Gastroesophageal sphincter (tissue), 4 donors: Measurements from ENCODE around the gene CTIF. TPM values are rescaled to one million over a fixed set of nuclear protein-coding genes. Genes with fewer than 3 reads are reported as not detected.

Source experiments
- ATAC-seq: fragments of 150-250 bp; one replicate; pipeline ENCODE4 v1.9.1; 2016; ENCODE audit warnings: mild to moderate bottlenecking, moderate library complexity
- H3K27ac ChIP-seq, 4 donors: fragments of 200-600 bp; sonication (generic) in 3 of 4; 1 replicate in 3 of 4; 2 replicates in 1 of 4; pipeline ENCODE4 v1.5.1; 2016 to 2019
- H3K27me3 ChIP-seq: fragments of 200-600 bp; sonication (generic); one replicate; pipeline ENCODE4 v1.5.1; 2019
- H3K36me3 ChIP-seq, 2 donors: fragments of 200-600 bp; sonication (generic); one replicate each; pipeline ENCODE4 v1.5.1; 2019; ENCODE audit warnings: control low read depth in 1 of 2
- H3K4me1 ChIP-seq, 3 donors: fragments of 200-600 bp; sonication (generic); 1 replicate in 2 of 3; 2 replicates in 1 of 3; pipeline ENCODE4 v1.5.1; 2016 to 2019; ENCODE audit warnings: control low read depth in 2 of 3
- H3K4me3 ChIP-seq, 2 donors: fragments of 200-600 bp; sonication (generic); one replicate each; pipeline ENCODE4 v1.5.1; 2019; ENCODE audit warnings: mild to moderate bottlenecking in 1 of 2, moderate library complexity in 1 of 2
- H3K9me3 ChIP-seq, 3 donors: fragments of 200-600 bp; sonication (generic); one replicate each; pipeline ENCODE4 v1.5.1; 2017 to 2019; ENCODE audit warnings: control low read depth in 2 of 3
- EP300 ChIP-seq: sonication (generic); formaldehyde crosslinking; IDR thresholded peaks from one replicate; pipeline ENCODE4 v1.6.1; 2017; ENCODE audit warnings: antibody characterized with exemption, mild to moderate bottlenecking
- POLR2A ChIP-seq, 2 donors: fragments of 450-650 bp; IDR thresholded peaks; one replicate each; pipeline ENCODE4 v1.6.1; 2017; ENCODE audit warnings: antibody characterized with exemption in 2 of 2, mild to moderate bottlenecking in 2 of 2, moderate library complexity in 1 of 2
- POLR2AphosphoS5 ChIP-seq: sonication (generic); formaldehyde crosslinking; IDR thresholded peaks from one replicate; pipeline ENCODE4 v1.6.1; 2017; ENCODE audit warnings: antibody characterized with exemption
- WGBS, 2 donors: methylation state at CpG; one replicate each; pipeline ENCODE4 v1.1.5; 2018; ENCODE audit warnings: low coverage in 1 of 2; 5-methylcytosine and 5-hydroxymethylcytosine counted together
- total RNA-seq, 4 donors: library from RNA; depleted of rRNA; stranded (reverse); fragments of >200 nt; gene quantifications; one replicate each; pipeline ENCODE4 v1.1.0, GENCODE V29; 2016
- TF ChIP-seq, protein P1 (sequence below), 4 experiments: fragments of 200-600 bp in 2 of 4; fragments of 450-650 bp in 2 of 4; sonication (generic) in 1 of 4; IDR thresholded peaks; one replicate each; pipeline ENCODE4 v1.5.1; 2017 to 2019; ENCODE audit warnings: antibody characterized with exemption in 4 of 4, mild to moderate bottlenecking in 2 of 4, moderate library complexity in 2 of 4

The CTIF gene
- total RNA-seq, 4 donors from 2014 or later: 31.4 to 124 (median 78.1) TPM

DNA sequence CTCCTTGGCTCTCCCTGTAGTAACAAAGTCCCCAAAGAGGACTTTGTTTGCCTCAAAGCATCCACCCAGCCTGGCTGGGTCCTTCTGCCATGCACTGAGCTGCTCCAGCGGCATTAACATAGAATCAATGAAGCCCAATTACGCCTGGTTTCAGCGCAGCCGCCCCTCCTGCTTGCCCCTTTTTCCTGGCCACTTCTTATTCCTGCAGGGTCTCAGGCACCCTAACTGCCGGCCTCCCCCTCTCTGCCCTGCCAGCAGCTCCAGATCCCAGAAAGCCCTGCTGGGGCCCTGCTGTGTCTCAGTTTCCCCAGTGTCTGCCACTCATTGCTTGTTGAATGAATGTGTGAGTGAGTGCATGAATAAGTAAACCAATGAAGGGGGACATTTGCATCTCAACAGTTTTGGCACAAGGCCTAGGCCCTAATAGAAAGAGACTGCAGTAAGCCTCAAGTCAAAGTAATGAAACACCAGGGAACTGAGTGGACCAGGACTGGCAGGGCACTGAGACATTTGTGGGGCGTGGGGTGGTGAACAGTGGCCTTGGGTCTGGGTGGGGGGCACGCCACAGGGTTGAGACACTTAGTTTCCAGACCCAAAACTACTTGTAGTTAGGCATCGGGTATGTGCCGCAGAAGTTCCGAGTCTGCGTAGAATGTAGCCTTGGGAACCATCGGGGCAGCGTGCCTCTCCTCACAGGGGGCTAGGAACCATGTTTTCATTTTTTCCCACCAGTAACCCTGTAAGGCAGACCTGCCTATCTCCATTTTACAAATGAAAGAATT is 351.3 kb downstream of the CTIF start:
- 89% methylated on average over 7 of the region's 13 CpGs; no CpG with 5 or more reads in 1 of the 2 donors for WGBS, 2 donors
- no peak overlapping the region for H3K27ac ChIP-seq
- no peak overlapping the region for H3K4me3 ChIP-seq
- H3K4me1 ChIP-seq: peaks cover 0 to 29% (median 6%) of the 10 kb centered on the region in 3 donors
- TF ChIP-seq EP300: no peak
- TF ChIP-seq, protein P1, sequence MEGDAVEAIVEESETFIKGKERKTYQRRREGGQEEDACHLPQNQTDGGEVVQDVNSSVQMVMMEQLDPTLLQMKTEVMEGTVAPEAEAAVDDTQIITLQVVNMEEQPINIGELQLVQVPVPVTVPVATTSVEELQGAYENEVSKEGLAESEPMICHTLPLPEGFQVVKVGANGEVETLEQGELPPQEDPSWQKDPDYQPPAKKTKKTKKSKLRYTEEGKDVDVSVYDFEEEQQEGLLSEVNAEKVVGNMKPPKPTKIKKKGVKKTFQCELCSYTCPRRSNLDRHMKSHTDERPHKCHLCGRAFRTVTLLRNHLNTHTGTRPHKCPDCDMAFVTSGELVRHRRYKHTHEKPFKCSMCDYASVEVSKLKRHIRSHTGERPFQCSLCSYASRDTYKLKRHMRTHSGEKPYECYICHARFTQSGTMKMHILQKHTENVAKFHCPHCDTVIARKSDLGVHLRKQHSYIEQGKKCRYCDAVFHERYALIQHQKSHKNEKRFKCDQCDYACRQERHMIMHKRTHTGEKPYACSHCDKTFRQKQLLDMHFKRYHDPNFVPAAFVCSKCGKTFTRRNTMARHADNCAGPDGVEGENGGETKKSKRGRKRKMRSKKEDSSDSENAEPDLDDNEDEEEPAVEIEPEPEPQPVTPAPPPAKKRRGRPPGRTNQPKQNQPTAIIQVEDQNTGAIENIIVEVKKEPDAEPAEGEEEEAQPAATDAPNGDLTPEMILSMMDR (IDR thresholded peaks at IDR 0.05): no peak
- TF ChIP-seq POLR2AphosphoS5: no peak
- no peak for TF ChIP-seq POLR2A (IDR thresholded peaks at IDR 0.05)
- no peak for ATAC-seq
- H3K9me3 ChIP-seq: no peaks in the 10 kb centered on the region
- H3K27me3 ChIP-seq: no peaks in the 10 kb centered on the region
- no peaks in the 10 kb centered on the region for H3K36me3 ChIP-seq

DNA sequence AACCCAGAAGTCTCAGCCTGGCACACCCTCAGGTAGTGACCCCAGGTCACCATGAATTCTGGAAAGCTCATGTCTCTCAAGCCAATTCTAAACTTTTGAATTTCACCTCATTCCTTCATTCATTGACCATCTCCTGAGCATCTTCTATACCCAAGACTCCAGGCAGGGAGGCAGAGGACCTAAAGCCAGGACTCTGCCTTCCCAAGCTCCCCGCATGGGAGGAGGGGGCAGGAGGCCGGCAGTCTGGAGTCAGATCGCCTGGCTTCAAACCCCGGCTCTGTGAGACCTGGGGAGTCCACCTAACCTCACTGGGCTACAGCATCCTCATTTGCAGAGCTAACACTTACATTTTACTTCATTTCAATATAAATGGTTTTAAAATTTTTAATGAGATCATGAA is 352.9 kb downstream of the CTIF start:
- Histone ChIP-seq H3K36me3 (no peaks in the 10 kb centered on the region), H3K4me3 (no peak overlapping the region), H3K27ac (no peak overlapping the region), H3K27me3 (no peaks in the 10 kb centered on the region), H3K9me3 (no peaks in the 10 kb centered on the region), H3K4me1 (peaks cover 0 to 29% (median 6%) of the 10 kb centered on the region in 3 donors)
- TF ChIP-seq POLR2A (IDR thresholded peaks at IDR 0.05): no peak
- TF ChIP-seq, protein P1 (IDR thresholded peaks at IDR 0.05): no peak
- no peak for TF ChIP-seq POLR2AphosphoS5
- no peak for TF ChIP-seq EP300
- WGBS, 2 donors: no CpG with 5 or more reads among the region's 4 CpGs
- no peak for ATAC-seq

- Histone ChIP-seq H3K36me3 (no peaks in the 10 kb centered on the region), H3K4me3 (no peak overlapping the region), H3K27ac (no peak overlapping the region), H3K4me1 (peaks cover 0 to 32% (median 6%) of the 10 kb centered on the region in 3 donors), H3K27me3 (no peaks in the 10 kb centered on the region), H3K9me3 (no peaks in the 10 kb centered on the region)
- 86 to 94% methylated on average over 3 to 4 of the region's 22 CpGs for WGBS, 2 donors
- ATAC-seq: no peak
- TF ChIP-seq, protein P1 (IDR thresholded peaks at IDR 0.05): no peak
- TF ChIP-seq POLR2AphosphoS5: no peak
- TF ChIP-seq EP300: no peak
- TF ChIP-seq POLR2A (IDR thresholded peaks at IDR 0.05): no peak
Observed at GRCh38 chr18:48892146-48892855, 353.5 kb downstream of the CTIF start.

DNA sequence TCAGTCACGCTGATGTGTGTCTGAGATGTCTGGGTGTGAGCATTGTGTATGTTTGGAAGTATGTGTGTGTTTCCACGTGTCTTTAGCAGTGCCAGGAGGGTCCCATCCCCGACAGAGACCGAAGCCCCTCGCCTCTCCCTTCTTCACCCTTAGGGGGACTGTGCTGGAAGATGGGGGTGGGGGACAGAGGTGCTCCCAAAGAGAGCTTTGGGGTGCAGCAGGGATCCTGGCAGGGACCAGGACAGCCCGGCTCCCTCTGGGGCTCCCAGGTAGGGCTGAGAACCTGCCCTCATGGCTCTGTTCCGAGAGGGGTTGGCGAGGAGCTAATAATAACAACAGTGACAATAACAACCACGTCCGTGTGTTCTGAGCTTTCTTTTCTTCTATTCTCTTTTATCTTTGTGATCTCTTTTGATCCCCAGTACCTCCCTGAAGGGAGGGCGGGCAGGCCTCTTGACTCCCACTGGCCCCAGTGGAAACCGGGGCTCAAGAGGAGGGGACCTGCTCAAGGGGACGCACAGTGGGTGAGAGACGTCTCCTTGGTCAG is 354.3 kb downstream of the CTIF start:
- Histone ChIP-seq H3K4me3 (no peak overlapping the region), H3K9me3 (no peaks in the 10 kb centered on the region), H3K4me1 (peaks cover 0 to 29% (median 6%) of the 10 kb centered on the region in 3 donors), H3K36me3 (no peaks in the 10 kb centered on the region), H3K27ac (no peak overlapping the region), H3K27me3 (no peaks in the 10 kb centered on the region)
- ATAC-seq: no peak
- 85 to 100% methylated on average over 1 to 2 of the region's 14 CpGs for WGBS, 2 donors
- TF ChIP-seq POLR2AphosphoS5 (no peak), POLR2A (IDR thresholded peaks at IDR 0.05) (no peak), EP300 (no peak)
- TF ChIP-seq, protein P1 (IDR thresholded peaks at IDR 0.05): no peak
